GM21390 (cell line): ENCODE data around the gene COQ8A.

Experiments
- ATAC-seq: cut with Tn5 transposase; IDR thresholded peaks from one replicate; pipeline ENCODE4 v1.9.1; 2021; ENCODE audit not compliant: unreplicated experiment

Gene COQ8A

GRCh38 chr1:226972931-226973330 is 32.8 kb downstream of the COQ8A start:
- no peak for ATAC-seq

- ATAC-seq: no peak
Observed at GRCh38 chr1:226973371-226973897, 33.3 kb downstream of the COQ8A start.

GRCh38 chr1:226973898-226974543 is 33.9 kb downstream of the COQ8A start:
- ATAC-seq: no peak

GRCh38 chr1:226974544-226975258 is 34.6 kb downstream of the COQ8A start:
- no peak for ATAC-seq

DNA sequence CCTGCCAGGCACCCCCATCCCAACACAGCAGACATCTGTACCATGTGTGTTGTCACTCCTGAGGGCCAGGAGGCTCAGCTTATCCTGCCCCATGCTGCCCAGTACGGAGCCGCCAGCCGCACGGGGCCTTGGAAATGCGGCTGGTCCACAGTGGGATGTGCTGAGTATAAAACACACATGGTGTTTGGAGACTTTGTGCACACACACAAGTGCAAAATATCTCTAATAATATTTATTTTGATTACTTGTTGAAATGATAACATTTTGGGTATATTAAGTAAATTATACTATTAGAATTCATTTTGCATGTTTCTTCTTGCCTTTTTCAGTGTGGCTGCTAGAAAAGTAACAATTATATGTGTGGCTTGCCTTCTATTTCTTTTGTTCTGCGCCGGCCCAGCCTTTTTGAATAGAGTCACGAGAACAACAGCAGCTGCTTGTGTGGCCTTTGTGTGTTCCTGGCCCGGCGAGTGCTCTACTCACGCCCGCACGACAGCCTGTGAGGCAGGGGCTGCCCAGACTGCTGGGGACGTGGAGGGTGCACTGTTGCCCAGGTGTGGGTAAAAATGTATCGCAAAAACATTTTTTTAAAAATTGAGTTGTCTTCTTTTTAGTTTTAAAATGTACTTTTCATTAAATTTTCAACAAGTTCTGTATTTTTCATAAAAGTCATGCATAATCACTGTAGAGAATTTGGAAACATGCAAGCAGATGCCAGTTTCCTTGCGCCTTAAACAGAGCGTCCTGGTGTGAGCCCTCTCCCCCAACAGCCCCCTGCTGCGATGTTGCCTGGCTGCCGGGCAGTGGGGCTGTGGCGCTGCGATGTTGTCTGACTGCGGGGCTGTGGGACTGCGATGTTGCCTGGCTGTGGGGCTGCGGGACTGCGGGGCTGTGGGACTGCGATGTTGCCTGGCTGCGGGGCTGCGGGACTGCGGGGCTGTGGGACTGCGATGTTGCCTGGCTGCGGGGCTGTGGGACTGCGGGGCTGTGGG is 35.5 kb downstream of the COQ8A start:
- no peak for ATAC-seq

- no peak for ATAC-seq
Observed at GRCh38 chr1:226976276-226976977, 36.3 kb downstream of the COQ8A start.

- ATAC-seq: no peak
Observed at GRCh38 chr1:226976978-226977642, 37.0 kb downstream of the COQ8A start.

DNA sequence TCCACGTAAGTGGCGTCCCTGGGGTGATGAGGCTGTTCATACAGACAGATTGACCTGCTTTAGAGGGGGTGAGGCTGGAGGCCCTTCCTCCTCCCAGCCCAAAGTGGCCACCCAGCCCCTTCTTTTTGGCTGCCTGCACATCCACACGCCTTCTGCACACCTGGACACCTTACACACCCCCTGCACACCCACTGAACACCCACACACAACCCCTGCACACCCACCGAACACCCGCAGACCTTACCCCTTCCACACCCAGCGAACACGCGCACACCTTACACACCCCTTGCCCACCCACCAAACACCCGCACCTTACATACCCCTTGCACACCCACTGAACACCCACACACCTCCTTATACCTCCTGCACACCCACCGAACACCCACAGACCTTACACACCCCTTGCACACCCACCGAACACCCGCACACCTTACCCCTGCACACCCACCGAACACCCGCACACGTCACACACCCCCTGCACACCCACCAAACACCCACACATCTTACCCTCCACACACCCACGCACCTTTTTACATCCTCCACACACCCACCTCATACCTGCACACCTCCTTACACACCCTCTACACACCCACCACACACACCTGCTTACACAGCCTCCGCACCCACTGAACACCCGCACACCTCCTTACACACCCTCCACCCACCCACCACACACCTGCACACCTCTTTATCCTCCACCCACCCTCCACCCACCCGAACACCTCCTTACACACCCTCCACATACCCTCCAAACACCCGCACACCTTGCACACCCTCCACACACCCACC is 37.7 kb downstream of the COQ8A start:
- no peak for ATAC-seq

DNA sequence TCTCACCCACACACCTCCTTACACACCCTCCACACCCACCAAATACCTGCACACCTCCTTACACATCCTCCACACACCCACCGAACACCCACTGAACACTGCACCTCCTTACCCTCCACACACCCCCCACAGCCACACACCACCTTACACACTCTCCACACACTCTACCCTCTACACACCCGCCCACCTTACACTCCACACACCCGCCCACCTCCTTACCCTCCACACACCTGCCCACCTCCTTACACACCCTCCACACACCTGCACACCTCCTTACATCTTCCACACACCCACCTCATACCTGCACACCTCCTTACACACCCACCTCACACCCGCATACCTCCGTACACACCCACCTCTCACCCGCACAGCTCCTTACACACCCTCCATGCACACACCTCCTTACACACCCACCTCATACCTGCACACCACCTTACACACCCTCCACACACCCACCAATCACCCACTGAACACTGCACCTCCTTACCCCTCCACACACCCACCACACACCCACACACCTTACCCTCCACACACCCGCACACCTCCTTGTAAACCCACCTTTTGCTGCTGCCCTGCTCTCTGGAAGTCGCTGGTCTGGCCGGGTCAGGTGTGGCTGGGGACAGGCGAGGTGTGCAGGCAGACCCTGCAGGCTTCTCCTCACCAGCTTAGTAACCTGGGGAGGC is 38.5 kb downstream of the COQ8A start:
- ATAC-seq: no peak

DNA sequence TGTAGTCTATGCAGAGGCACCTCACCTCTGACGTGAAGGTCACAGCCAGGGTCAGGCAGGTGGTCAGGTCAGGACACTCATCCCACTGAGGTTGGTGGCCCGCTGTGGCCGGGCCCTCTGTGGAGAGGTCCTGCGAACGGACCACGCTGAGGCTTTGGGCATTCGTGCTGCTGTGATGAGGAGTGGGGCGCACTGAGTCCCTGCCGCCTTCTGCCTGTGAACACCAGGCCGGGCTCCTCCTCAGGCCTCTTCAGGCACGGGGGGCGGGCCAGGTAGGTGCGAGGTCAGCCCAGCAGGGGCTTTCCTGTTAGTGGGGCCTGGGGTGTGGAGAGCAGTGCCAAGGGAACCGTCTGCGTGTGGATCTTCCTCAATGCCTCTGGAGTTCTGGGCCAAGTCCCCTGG is 39.0 kb downstream of the COQ8A start:
- no peak for ATAC-seq

DNA sequence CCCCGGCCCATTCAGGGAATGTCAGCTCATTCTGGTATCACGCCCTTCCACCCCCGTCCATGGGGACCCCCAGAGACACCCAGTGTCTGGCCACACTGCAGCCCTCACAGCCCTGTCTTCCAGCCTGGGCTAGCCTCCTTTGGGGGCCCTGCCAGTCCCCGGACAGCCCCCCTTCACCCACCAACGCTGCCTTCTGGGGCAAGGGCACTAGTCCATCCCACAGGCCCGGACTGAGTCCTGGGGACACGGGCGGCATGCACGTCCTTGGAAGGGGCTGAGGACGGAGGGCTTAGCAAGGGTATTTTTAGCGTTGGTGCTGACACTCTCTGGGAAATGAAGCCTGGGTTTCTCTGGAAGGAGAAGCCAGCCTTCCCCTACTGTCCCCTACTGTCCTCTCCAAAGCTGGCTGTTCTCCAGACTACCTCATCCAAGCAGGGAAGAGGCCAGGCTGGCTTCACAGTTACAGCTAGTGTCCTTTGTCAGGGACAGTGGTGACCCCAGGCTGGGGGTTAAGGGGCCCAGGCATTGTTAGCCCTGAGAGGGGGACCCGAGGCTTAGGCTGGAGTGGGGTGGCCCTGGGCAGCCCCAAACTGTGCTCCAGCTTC is 39.5 kb downstream of the COQ8A start:
- ATAC-seq: no peak

- ATAC-seq: no peak
Observed at GRCh38 chr1:226980122-226980560, 40.0 kb downstream of the COQ8A start.

- ATAC-seq: no peak
Observed at GRCh38 chr1:226980565-226981385, 40.7 kb downstream of the COQ8A start.

- no peak for ATAC-seq
Observed at GRCh38 chr1:226981386-226981817, 41.3 kb downstream of the COQ8A start.

DNA sequence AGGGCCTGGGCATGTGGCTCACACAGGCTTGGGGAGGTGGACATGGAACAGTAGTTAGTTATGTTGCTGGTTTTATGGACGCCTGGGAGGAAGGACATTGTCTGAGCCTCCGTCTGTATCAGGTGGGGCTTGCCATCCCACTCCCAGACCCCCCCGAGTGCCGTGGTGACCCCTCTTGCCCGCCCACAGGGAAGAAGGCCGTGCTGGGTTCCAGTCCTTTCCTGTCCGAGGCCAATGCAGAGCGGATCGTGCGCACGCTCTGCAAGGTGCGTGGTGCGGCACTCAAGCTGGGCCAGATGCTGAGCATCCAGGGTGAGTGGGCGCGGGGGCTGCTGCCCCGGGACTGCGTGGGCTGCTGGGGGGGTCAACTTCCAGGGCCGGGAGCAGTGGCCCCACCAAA is 41.7 kb downstream of the COQ8A start:
- ATAC-seq: no peak

GRCh38 chr1:226982451-226983177 is 42.5 kb downstream of the COQ8A start:
- ATAC-seq: no peak
